Endothelial cell of umbilical vein (primary cell): Measurements from ENCODE around the gene ILRUN.
"Not testable (repeated sequence)": the region's sequence is repeated elsewhere in the genome, so short reads cannot be mapped to it uniquely, and the experiment has no call there.

Experiments
- CTCF ChIP-seq, 2 donors: IDR thresholded peaks; 1 replicate in 1 of 2; 2 replicates in 1 of 2; pipeline ENCODE4 v1.5.1; 2011; ENCODE audit warnings: low read length in 2 of 2, mild to moderate bottlenecking in 2 of 2, moderate library complexity in 2 of 2, control low read depth in 1 of 2, inconsistent platforms in 1 of 2, low read depth in 1 of 2; ENCODE audit not compliant: insufficient read depth in 1 of 2; ENCODE audit errors: extremely low read depth in 1 of 2
- EZH2 ChIP-seq: IDR thresholded peaks from 2 replicates; pipeline ENCODE4 v1.6.1; 2012; ENCODE audit warnings: borderline replicate concordance, low read depth, mild to moderate bottlenecking, moderate library complexity, low read length, inconsistent platforms; ENCODE audit not compliant: severe bottlenecking
- GATA2 ChIP-seq: IDR thresholded peaks from 2 replicates; pipeline ENCODE4 v1.7.0; 2011; ENCODE audit warnings: low read depth, mild to moderate bottlenecking, moderate library complexity, mixed read lengths, low read length; ENCODE audit not compliant: insufficient read length, insufficient read depth
- JUN ChIP-seq: IDR thresholded peaks from 2 replicates; pipeline ENCODE4 v1.6.1; 2011; ENCODE audit warnings: borderline replicate concordance, low read depth; ENCODE audit not compliant: insufficient read length, insufficient read depth
- POLR2A ChIP-seq: IDR thresholded peaks from 2 replicates; pipeline ENCODE4 v1.6.1; 2012; ENCODE audit warnings: low read depth, mild to moderate bottlenecking, control low read depth, low read length
- POLR2AphosphoS5 ChIP-seq: IDR thresholded peaks from 2 replicates; pipeline ENCODE4 v1.6.1; 2012; ENCODE audit warnings: low read depth, mild to moderate bottlenecking, control low read depth, low read length, moderate library complexity; ENCODE audit not compliant: insufficient read depth

GRCh38 chr6:34668799-34669198, 27.8 kb downstream of the ILRUN start:
- TF ChIP-seq POLR2A; CTCF (IDR thresholded peaks at IDR 0.05; ENCODE audit: extremely low read depth in 1 of 2, insufficient read depth in 1 of 2, low read depth in 1 of 2, low read length in 2 of 2); JUN; EZH2; POLR2AphosphoS5; GATA2: not testable (repeated sequence)
